GM18951 (cell line): Measurements from ENCODE around the gene MROH7.

Experiments
- POLR2A ChIP-seq: IDR thresholded peaks from 4 replicates; pipeline ENCODE4 v1.6.1; 2011; ENCODE audit warnings: mild to moderate bottlenecking; ENCODE audit not compliant: insufficient read length, insufficient read depth; ENCODE audit errors: extremely low read depth
- in situ Hi-C: fragments of 300-500 bp; cut with MboI; formaldehyde crosslinking; loops from one replicate; pipeline ENCODE4 v1.12.0; 2022; ENCODE audit warnings: low sequenced_read_pairs, mixed read lengths, inconsistent platforms; ENCODE audit not compliant: unreplicated experiment

Gene MROH7

GRCh38 chr1:54751426-54751825, 109.8 kb downstream of the MROH7 start:
- no peak for TF ChIP-seq POLR2A

GRCh38 chr1:54754045-54754444, 112.5 kb downstream of the MROH7 start:
- TF ChIP-seq POLR2A: no peak
- in situ Hi-C loops: no loop called here

More at GRCh38 chr1:54751426-54751825, 109.8 kb downstream of the MROH7 start:
- in situ Hi-C loops: no loop called here

GRCh38 chr1:54754486-54755285, 113.1 kb downstream of the MROH7 start:
- in situ Hi-C loops: no loop called here
- no peak for TF ChIP-seq POLR2A

GRCh38 chr1:54757833-54758232, 116.2 kb downstream of the MROH7 start:
- in situ Hi-C loops: no loop called here
- TF ChIP-seq POLR2A: no peak

DNA sequence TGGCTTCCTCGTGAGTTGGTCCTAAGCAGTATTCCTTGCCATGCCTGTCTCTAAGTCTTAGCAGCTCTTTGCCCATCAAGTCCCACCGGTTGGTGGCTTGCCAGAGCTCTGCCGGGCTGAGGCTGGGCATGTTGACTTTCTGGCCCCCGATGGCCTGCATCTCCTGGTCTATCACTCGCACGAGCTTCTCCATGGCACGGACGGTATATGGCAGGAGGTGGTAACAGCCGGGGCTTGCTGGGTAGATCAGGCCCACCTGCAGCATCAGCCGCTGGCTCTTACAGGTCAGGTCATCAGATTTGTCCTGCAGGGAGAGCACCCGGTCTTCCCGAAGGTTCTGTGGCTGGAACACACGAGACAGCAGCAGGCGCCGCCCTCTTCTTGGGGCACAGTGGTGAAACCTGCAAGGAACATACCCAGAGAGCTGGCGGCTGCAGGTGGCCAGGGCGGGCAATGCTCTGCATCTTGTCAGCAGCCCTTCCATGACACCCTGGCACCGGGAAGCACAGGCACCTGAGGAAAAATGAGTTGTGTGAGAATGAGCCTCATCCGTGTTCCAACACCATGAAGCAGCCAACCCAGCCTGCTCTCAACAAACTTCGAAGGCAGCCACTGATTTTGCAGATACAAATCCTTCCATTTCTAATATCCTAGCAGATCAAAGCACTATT, 117.2 kb downstream of the MROH7 start:
- no peak for TF ChIP-seq POLR2A
- in situ Hi-C loops: no loop called here
